Myometrial cell (primary cell): ENCODE measurements around the gene VASH2. TPM values are rescaled to one million over a fixed set of nuclear protein-coding genes. Genes with fewer than 3 reads are reported as not detected.

Experiments used
- total RNA-seq: library from RNA; depleted of rRNA; stranded (reverse); fragments of >200 nt; gene quantifications from 2 replicates; pipeline ENCODE4 v1.2.3, GENCODE V29; 2015

Gene VASH2
- total RNA-seq, result under 0.01 TPM in 1 of 2 replicates, not detected in the other

DNA sequence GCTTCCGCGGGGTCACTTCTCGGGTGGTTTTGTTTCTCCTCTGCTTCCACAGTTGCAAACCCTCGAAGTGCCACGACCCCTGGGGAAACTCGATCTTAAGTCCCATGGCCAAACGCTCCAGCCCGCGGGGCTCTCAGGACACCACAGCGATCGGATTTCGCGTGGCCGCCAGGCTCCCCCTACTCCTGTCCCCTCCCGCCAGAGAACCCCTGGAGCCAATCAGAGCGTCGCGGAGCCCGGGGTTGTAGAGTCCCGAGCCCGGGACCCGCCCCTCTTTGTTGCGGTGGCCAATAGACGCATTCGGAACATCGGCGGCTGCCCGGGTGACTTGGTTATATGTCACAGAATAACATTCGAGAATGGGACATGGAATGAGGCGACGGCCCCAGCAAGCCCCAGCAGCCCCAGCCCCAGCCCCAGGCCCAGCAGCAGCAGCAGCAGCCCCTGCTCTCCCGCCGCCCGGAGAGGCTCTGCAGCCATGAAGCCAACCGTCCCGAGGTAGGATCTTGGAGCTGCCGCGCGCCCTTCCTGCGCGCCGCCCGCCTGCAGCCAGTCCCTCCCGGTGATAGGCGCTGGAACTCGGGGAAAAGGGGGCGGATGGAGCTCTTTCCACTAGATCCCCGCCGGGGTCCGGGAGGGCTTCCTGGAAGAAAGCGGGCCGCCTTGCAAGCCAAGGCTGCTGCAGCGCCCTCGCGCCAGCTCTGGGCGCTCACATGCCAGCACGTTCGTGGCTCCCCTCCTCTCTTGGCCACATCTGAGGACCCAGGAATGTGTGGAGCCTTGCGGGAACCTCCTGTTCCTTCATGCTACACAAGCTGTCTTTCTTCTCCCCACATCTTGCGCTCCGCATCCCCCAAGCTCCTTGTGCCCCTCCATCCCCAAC lies at the start of gene VASH2:
Gene VASH2, plus strand, starts transcription at position 299 of the 883 bp plus-strand sequence. CDS start 1,002 bp downstream, outside the sequence.

DNA sequence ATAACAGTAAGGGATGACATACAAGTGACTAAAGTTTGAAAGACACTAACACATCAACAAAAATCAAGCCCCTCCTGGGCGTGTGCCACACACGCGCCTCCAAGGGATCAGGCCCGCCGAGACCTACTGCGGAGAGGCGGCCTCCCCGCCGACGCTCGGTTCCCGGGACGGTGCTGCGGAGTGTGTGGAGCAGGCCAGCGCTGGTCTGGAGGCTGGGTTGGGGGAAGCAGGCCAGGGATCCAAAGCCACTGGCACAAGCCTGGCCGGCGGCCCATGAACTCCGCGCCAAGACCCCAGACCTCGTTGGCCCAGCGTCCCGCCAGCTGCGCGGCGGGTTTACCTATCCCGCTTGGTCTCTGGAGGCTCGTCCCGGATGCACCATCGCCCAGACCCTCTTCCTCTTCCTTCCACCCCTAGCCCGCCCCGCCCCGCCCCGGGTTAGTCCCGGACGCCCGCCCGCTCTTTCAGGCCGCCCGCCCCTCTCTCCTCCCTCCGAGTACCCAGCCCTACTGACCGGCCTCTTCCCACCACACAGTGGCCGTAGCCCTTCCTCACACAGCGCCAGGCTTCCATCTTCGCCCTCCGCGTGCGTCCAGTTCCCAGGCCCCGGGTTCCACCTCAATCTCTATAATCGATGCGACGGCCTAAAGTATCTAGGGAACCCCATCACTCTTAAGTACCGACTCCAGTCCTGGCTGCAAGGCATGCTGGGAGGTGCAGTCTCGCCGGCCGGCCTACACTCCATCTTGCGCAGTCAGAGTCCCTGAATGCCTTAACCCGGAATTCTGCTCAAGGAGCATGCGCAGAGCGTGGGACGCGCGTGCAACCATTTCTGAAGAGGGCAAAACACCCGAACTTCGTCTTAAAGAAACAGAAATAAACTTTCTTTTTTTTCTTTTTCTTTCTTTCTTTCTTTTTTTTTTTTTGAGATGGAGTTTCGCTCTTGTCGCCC lies 65.0 kb downstream of the VASH2 start, which contains the start of gene ANGEL2:
Gene ANGEL2, minus strand, starts transcription at position 769 of the 952 bp plus-strand sequence. Its CDS starts 196 bp downstream, at position 573.

Other genes starting within 250 kb of the VASH2 start
- 19.0 and 25.0 TPM in 2 replicates for gene NSL1, start 158.8 kb upstream of the VASH2 start, total RNA-seq
- 9.2 and 17.4 TPM in 2 replicates for gene TATDN3, start 158.6 kb upstream of the VASH2 start, total RNA-seq
- gene SPATA45, start 102.9 kb upstream of the VASH2 start, total RNA-seq, result not detected in 2 replicates
- 8.0 and 13.5 TPM in 2 replicates for gene FLVCR1, start 92.3 kb upstream of the VASH2 start, total RNA-seq
- gene ANGEL2, start 65.3 kb downstream of the VASH2 start, total RNA-seq, result 24.8 and 31.7 TPM in 2 replicates
- 13.0 and 16.1 TPM in 2 replicates for gene RPS6KC1, start 100.7 kb downstream of the VASH2 start, total RNA-seq